MV-4-11 (cell line): ENCODE data around the gene TOP1.
A peak's percentile ranks its signal among the peaks of the same experiment; 100 is the strongest.

ENCODE experiments used
- DNase-seq: peaks from one replicate; lab custom pipeline; 2025; lab: John Stamatoyannopoulos, UW

TOP1 gene

DNA sequence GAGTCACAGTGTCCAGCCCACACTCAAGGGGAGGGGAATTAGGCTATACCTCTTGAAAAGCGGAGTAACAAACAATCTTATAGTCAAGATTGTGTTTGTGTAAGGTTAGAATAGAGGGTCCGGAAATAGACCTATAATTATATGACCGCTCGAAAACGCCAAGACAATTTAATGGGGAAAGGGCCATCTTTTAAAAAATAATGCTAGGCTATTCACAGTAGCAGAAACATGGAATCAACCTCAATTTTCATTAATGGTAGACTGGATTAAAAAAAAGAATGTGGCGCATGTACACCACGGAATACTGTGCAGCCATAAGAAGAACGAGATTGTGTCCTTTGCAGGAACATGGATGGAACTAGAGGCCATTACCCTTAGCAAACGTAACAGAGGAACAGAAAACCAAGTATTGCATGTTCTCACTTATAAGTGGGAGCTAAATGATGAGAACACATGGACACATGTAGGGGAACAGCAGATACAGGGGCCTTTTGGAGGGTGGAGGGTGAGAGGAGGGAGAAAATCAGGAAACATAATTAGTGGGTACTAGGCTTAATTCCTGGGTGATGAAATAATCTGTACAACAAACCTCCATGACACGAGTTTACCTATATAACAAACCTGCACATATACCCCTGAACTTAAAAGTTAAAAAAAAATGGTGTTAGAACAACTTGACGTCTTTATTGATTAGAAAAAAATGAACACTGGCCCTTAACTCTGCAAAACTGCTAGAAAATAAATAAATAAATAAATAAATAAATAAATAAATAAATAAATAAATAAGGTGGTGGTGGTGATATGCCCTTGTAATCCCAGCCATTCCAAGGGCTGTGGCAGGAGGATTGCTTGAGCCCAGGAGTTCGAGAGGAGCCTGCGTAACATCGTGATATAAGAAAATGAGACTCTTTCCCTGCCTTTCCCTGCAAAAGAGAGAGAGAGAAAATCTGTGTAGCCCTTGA, 30.3 kb downstream of the TOP1 start:
- no peak for DNase-seq

DNA sequence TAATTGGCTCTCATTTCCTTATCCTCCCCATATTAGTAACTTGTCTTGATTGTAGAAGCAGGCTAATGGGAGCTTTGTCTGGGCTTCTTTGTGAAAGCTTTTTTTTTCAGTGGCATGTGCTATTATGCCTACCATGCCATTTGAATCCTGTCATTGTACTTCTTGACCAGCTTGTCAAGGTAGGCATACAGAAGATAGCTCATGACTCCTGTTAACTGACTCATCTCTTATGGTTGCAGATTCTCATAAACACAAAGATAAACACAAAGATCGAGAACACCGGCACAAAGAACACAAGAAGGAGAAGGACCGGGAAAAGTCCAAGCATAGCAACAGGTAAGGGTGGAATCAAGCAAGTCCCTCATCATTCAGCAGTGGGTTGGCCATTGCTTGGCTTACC, 32.5 kb downstream of the TOP1 start:
- no peak for DNase-seq

GRCh38 chr20:41063442-41063841, 34.8 kb downstream of the TOP1 start:
- DNase-seq = no peak

- DNase-seq = peak; percentile 59
Observed at GRCh38 chr20:41064377-41064776, 35.8 kb downstream of the TOP1 start.

GRCh38 chr20:41065716-41066115, 37.1 kb downstream of the TOP1 start:
- no peak for DNase-seq

- no peak for DNase-seq
Observed at GRCh38 chr20:41068806-41069205, 40.2 kb downstream of the TOP1 start.

- no peak for DNase-seq
Observed at GRCh38 chr20:41072190-41072863, 43.7 kb downstream of the TOP1 start.

DNA sequence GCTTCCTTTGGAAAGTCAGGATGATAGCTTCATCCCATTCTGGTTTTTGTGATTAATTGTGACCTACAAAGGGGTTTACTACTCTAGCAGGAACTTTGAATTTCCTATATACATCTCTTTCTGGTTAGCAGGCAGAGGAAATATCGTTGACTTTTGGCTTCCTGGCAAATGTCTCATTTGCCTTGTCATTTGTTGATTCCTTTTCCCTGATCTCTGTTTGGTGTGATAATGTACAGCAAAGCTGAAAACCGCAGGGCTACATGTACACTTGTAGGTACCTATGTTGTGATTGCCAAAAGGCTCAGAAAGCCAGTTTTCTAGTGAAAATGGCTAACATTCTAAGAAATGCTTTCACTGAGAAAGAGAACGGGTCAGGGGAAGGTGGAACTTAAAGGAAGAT, 44.3 kb downstream of the TOP1 start:
- DNase-seq = no peak

- no peak for DNase-seq
Observed at GRCh38 chr20:41074441-41074840, 45.8 kb downstream of the TOP1 start.

DNA sequence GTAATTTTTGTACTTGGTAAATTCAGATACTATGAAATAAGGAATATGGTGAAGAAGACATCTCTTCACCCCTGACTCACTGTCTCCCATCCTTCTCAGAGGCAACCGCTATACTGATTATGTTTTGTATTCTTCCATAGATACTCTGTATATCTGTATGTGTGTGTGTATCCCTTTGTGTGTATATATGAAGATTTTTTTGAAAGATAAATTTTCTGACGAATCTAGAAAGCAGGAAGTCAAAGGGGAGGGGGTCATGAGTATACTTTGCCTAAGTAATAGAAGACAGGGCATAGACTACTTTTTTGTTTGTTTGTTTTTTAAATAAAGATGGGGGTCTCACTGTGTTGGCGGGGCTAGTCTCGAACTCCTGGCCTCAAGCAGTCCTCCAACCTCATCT, 48.2 kb downstream of the TOP1 start:
- DNase-seq = no peak

- peak; percentile 53 for DNase-seq
Observed at GRCh38 chr20:41078329-41078728, 49.7 kb downstream of the TOP1 start.

- DNase-seq = no peak
Observed at GRCh38 chr20:41079066-41079465, 50.4 kb downstream of the TOP1 start.

GRCh38 chr20:41080866-41081265, 52.2 kb downstream of the TOP1 start:
- no peak for DNase-seq

- DNase-seq = no peak
Observed at GRCh38 chr20:41081276-41081814, 52.7 kb downstream of the TOP1 start.

DNA sequence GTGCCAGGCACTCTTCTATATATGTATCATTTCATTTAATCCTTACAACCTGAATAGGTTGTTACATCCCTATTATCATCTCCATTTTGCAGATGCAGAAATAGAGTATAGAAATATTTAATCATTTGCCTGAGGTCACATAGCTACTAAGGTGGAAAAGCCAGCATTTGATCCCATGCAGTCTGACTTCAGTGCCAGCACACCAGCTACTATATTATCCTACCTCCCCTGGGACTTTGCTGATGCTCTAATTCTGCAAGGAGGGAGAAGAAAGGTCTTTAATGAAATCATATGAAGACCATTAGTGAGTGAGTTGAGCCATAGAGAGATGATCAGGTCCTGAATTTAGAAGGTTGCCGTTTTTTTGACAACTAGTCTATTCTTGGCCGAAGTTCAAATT, 53.7 kb downstream of the TOP1 start:
- DNase-seq = no peak

- DNase-seq = no peak
Observed at GRCh38 chr20:41085606-41086005, 57.0 kb downstream of the TOP1 start.

- peak; percentile 64 for DNase-seq
Observed at GRCh38 chr20:41086402-41087324, 58.0 kb downstream of the TOP1 start.

GRCh38 chr20:41087325-41087685, 58.7 kb downstream of the TOP1 start:
- DNase-seq = no peak

- no peak for DNase-seq
Observed at GRCh38 chr20:41087777-41088176, 59.2 kb downstream of the TOP1 start.

DNA sequence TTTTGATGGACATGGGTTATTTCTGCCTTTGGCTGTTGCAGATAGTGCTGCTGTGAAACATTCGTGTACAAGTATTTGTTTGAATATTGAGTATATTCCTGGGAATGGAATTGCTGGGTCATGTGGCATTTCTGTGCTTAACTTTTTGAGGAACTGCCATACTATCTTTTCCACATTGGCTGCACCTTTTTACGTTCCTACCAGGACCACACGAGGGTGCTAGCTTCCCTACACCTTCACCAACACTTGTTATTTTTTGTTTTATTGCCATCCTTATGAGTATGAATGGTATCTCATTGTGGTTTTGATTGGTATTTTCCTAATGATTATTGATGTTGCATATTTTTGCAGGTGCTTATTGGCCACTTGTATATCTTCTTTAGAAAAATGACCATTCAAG, 60.9 kb downstream of the TOP1 start:
- no peak for DNase-seq

GRCh38 chr20:41091927-41092326, 63.3 kb downstream of the TOP1 start:
- no peak for DNase-seq
